IPS-20b (cell line): Measurements from ENCODE around the gene SCUBE2.

ENCODE experiments used
- H3K27ac ChIP-seq: one replicate; pipeline ENCODE4 v1.5.1; 2013; ENCODE audit warnings: low read length
- H3K27me3 ChIP-seq: 2 replicates; pipeline ENCODE4 v1.6.1; 2013; ENCODE audit warnings: mild to moderate bottlenecking, low read length, inconsistent platforms; ENCODE audit not compliant: insufficient read depth
- H3K36me3 ChIP-seq: 2 replicates; pipeline ENCODE4 v1.6.1; 2013; ENCODE audit warnings: low read depth, mild to moderate bottlenecking, inconsistent platforms, low read length, moderate library complexity; ENCODE audit not compliant: insufficient read depth
- H3K4me1 ChIP-seq: 2 replicates; pipeline ENCODE4 v1.6.1; 2013; ENCODE audit warnings: mild to moderate bottlenecking, control low read depth, inconsistent platforms, low read length, moderate library complexity; ENCODE audit not compliant: insufficient read depth
- H3K4me3 ChIP-seq: 2 replicates; pipeline ENCODE4 v1.5.1; 2013; ENCODE audit warnings: mild to moderate bottlenecking, low read length, inconsistent platforms
- H3K9ac ChIP-seq: 2 replicates; pipeline ENCODE4 v1.6.1; 2013; ENCODE audit warnings: low read depth, mild to moderate bottlenecking, inconsistent platforms, low read length, moderate library complexity
- H3K9me3 ChIP-seq: 2 replicates; pipeline ENCODE4 v1.6.1; 2013; ENCODE audit warnings: mild to moderate bottlenecking, low read depth, low read length, inconsistent platforms; ENCODE audit not compliant: insufficient read depth

SCUBE2 gene

DNA sequence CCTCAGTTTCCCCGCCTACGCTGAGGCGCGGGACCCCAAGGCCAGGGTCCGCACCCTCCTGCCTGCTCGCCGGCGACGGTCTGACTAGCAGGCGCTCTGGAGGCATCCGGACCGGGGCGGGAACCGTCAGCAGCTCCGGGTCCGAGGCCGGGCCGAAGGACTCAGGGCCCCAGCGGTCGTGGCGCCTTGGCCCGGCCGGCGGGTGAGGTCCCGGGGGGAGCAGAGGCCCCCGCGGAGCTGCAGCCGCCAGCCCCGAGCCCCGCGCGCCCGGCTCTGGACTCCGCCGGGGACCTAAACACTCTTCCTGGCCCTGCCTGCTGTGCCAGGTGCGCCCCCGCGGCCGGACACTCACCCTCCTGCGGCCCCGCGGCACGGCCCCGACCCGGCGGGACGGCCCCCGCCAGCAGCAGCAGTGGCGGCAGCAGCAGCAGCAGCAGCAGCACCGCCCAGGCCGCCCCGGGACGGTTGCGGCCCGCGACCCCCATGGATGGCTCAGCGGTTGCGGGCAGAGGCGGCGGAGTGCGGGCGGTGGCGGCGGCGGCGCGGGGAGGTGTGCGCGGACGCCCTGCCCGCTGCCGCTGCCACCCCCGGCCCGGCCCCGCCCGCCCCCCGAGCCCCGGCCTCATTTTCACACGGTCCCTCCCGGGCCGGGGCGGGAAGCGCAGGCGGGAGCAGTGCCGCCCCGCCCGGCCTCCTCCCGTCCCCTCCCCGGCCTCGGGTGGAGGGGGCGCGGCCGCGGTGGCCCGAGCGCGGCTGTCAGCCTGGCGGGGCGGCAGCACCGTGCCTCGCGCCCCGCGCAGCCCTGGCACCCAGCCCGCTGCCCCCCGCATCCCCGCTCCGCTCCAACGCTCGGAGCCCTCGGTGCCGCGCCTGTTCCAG is at the start of gene SCUBE2:
SCUBE2 (minus strand) TSS at position 556 of the 879 bp plus-strand sequence; CDS start at position 485, 71 bp downstream.
- Histone ChIP-seq H3K36me3 (no peaks in the 10 kb centered on the region), H3K9me3 (no peaks in the 10 kb centered on the region), H3K27ac (no peak within 1 kb of the TSS), H3K4me1 (peaks cover 4% of the 10 kb centered on the region; the same call in 1 of the 2 replicates), H3K27me3 (peaks cover 51% of the 10 kb centered on the region), H3K4me3 (peak within 1 kb of the TSS; percentile 46; the same call in 1 of the 2 replicates), H3K9ac (no peak within 1 kb of the TSS)

DNA sequence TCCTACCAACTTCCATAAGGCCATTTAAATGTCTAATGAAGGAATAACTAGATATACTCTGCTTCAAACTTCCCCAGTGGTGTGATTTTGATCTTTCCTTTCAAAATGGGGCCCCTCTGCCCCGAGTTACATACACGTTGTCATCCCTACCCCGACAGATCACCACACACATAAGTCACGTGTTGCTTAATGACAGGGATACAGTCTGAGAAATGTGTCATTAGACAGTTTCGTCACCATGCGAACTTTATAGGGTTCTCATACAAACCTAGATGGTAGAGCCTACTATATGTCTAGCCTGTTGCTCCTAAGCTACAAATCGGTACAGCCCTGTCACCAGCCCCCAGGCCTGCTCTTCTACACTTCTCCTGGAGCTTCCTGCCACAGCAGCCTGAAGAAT is 49.8 kb upstream of the SCUBE2 start:
- H3K9me3 ChIP-seq = no peaks in the 10 kb centered on the region
- H3K27ac ChIP-seq = no peak overlapping the region
- H3K4me1 ChIP-seq = peaks cover 11% of the 10 kb centered on the region
- H3K27me3 ChIP-seq = no peaks in the 10 kb centered on the region
- H3K9ac ChIP-seq = no peak overlapping the region
- peaks cover 91% of the 10 kb centered on the region for H3K36me3 ChIP-seq
- no peak overlapping the region for H3K4me3 ChIP-seq

DNA sequence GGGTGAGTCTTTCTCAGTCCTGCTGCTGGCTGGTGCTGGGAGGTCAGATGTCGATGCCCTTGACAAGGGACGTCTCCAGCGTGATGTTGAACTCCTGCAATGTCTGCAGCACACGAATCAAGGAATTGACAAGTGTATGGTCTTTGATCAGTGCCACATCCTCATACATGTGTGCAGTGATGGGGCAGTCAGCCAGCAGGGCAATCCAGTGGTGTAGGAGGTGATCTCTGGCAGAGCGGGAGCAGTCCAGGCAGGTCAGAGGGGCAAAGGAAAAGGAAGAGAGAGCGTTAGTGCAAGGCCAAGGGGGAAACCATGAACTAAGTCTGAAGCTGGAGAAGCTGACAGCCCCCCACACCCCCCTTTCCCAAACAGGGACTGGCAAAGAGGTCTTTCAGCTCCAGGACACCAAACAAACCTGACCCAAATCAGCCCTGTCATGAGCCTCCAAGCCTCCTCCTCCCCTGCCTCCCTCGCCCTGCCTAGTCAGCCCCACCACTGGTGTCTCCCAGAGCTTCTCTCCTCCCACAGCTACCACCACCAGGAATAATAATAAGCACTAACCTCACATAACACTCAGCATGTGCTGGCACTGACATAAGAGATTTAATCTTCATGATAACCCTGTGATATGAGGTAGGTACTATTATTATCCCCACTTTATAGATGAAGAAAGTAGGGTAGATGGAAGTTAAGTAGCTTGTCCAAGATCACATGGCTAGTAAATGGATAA is 48.4 kb upstream of the SCUBE2 start:
- H3K36me3 ChIP-seq = peaks cover 78% of the 10 kb centered on the region
- no peak overlapping the region for H3K9ac ChIP-seq
- no peak overlapping the region for H3K4me3 ChIP-seq
- peaks cover 11% of the 10 kb centered on the region for H3K4me1 ChIP-seq
- no peaks in the 10 kb centered on the region for H3K9me3 ChIP-seq
- no peak overlapping the region for H3K27ac ChIP-seq
- no peaks in the 10 kb centered on the region for H3K27me3 ChIP-seq

DNA sequence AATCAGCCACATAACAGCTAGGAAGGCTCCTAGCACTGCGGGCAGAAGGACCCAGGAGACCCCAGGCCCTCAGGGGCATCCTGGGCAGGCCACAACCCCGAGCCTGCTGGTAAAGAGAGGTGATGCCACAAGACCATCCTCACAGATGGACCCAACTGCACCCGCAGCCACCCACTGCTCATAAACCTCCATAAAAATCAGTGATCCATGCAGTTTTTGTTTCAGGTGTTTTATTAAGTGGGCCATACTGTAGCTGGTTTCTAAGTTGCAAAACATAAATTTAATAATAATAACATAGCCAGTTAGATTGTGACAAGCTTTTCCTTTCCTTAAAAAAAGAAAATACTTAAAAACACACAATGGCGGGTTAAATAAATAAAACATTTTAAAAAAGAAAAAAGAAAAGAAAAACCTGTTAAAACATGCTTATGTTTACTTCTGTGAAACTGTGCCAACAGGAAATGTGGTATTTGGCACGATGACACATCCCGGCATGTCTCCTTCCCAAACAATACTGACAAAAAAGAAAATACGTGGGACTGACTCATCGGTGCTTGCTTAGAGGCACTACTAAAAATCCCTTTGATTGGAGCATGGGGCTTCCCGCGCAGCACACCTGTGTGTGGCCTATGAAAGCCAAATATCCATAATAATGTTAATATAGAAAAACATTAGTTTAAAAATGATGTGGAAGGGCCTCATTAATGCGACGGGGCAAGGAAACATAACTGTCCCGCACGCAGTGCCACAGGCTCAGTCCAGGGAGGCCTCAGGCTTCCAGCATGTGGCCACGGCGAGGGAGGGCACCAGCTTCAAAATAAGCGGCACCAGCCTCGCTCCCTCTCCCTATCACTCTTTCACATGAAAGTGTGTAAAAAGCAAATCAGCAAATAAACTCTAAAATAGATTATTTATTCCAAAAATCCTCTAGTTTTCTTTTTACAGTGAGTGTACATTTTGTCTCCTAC is 47.5 kb upstream of the SCUBE2 start:
- Histone ChIP-seq H3K36me3 (peaks cover 69% of the 10 kb centered on the region), H3K9ac (no peak overlapping the region), H3K4me3 (no peak overlapping the region), H3K4me1 (peaks cover 11% of the 10 kb centered on the region), H3K9me3 (no peaks in the 10 kb centered on the region), H3K27ac (no peak overlapping the region), H3K27me3 (no peaks in the 10 kb centered on the region)

DNA sequence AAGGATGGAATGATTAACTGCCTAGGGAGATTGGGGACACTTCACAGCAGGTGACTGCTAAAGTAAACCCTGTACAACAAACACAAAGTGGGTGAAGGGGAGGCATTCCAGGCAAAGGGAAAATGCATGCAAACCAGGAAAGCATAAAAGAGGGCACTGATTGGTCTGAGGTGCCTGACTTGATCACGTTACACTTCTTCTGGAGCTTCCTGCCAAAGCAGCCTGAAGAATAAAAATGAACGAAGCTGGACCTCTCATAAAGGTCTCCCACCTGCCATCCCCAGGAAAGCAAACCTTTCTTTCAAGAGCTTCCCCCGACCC is 46.7 kb upstream of the SCUBE2 start:
- H3K27me3 ChIP-seq = no peaks in the 10 kb centered on the region
- no peak overlapping the region for H3K4me3 ChIP-seq
- no peak overlapping the region for H3K9ac ChIP-seq
- no peak overlapping the region for H3K27ac ChIP-seq
- H3K36me3 ChIP-seq = peaks cover 61% of the 10 kb centered on the region
- H3K4me1 ChIP-seq = peaks cover 11% of the 10 kb centered on the region
- H3K9me3 ChIP-seq = no peaks in the 10 kb centered on the region

DNA sequence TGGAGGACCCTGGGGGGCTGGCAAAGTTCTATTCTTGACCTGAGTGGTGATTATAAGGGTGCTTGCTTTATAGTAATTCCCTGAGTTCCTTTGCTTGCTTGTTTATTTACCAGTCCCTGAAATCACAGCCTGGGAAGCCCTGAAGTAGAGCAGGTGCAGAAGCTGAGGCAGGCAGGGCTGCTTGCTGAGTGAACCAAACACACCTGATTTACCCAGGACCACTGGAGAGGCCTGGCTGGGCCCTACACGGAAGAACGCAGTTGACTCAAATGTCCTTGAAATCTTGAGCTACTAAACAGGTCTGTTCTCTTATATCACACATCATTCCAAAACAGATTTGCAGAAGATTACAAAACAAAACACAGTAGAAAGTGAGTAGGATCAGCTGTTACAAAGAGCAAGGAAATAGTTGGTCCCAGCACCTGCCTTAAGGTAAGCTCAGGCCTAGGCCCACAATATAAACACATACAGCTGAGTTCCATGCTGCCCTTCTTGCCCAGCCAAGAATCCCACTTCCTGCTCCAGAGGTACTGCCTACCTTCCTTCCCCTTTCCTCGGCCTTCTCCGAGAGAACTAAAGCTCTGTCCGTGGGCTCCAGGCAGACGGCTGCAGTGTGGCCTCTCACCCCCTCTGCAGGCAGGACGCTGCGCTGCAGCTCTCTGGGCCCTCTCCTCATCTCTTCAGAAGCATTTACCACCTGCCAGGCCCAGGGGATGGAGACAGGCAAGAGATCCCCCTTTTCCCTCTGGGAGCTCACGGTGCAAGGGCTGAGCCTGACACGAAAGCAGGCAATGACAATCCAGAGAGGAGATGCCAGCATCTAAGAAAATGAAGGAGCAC is 46.1 kb upstream of the SCUBE2 start:
- H3K36me3 ChIP-seq = peaks cover 55% of the 10 kb centered on the region
- H3K27ac ChIP-seq = no peak overlapping the region
- H3K9me3 ChIP-seq = no peaks in the 10 kb centered on the region
- no peak overlapping the region for H3K9ac ChIP-seq
- peaks cover 11% of the 10 kb centered on the region for H3K4me1 ChIP-seq
- H3K27me3 ChIP-seq = no peaks in the 10 kb centered on the region
- H3K4me3 ChIP-seq = no peak overlapping the region

DNA sequence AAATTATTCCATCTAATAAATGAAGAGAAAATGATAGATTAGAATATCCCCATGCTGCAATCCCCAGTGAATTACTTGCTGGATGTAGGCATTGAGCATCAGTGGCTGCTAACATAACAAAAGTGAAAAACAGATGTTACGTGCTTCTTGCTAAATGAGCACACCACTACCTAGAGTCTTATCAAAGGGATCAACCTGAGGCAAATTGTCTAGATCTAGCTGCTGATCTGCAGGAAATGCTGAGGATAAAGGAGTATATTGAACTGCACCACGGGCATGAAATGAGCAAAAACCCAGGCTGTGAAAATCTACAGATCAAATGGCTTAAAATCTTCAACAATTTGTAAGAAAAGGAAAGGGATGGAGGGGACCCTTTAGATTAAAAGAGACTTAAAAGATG is 45.3 kb upstream of the SCUBE2 start:
- no peak overlapping the region for H3K27ac ChIP-seq
- H3K9ac ChIP-seq = no peak overlapping the region
- peaks cover 47% of the 10 kb centered on the region for H3K36me3 ChIP-seq
- peaks cover 11% of the 10 kb centered on the region for H3K4me1 ChIP-seq
- H3K27me3 ChIP-seq = no peaks in the 10 kb centered on the region
- no peaks in the 10 kb centered on the region for H3K9me3 ChIP-seq
- no peak overlapping the region for H3K4me3 ChIP-seq

DNA sequence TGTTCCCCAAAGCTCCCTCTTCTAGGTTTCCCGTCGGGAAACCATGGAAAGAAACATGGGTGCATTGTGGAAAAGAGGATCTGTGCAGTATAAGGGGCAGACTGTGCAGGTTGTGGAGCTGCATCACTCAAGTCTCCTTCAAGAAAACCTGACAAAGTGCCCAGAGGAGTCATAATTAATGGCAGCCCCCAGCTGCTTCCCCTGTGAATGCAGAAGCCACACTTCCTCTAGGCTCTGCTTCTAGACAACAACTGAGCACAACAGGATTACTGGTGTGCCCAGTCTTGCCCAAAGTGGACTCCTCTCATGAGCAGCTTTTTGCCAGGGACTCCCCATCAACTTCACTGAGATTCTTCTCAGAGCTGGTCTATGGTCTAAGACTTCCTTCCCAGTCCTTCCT is 42.6 kb upstream of the SCUBE2 start:
- Histone ChIP-seq H3K27me3 (no peaks in the 10 kb centered on the region), H3K4me1 (peaks cover 11% of the 10 kb centered on the region), H3K36me3 (peaks cover 22% of the 10 kb centered on the region)

DNA sequence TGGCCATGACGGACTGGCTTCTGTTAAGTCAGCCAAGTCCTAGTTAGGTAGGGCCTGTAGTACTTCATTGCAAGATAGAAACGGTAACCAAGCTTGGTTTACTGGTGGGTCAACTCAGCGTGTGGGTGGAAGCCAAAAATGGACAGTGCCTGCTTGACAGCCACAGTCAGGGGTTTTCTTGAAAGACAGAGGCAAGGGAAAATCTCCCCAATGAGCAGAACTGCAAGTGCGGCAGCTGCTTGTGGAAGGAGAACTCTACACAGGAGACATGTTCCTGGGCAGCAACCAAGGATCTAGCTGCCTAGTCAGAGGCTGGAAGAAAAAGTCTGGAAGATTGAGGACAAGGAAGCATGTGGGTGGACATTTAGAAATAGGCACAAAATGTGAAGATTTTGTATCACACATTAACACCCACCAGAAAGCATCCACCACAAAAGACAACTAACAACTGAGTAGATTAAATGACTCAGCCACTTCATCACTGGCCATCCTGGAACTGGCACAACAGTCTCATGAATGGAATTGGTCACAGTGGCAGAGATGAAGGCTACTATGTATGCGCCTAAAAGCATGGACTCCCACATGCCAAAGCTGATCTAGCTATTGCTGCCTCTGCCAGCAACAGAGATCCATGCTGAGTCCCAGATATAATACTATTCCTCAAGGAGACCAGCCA is 40.9 kb upstream of the SCUBE2 start:
- Histone ChIP-seq H3K36me3 (peaks cover 12% of the 10 kb centered on the region), H3K4me3 (no peak overlapping the region), H3K9ac (no peak overlapping the region), H3K27ac (no peak overlapping the region), H3K9me3 (no peaks in the 10 kb centered on the region), H3K27me3 (no peaks in the 10 kb centered on the region), H3K4me1 (no peaks in the 10 kb centered on the region)

More for the DNA sequence above, 42.6 kb upstream of the SCUBE2 start:
- Histone ChIP-seq H3K4me3 (no peak overlapping the region), H3K27ac (no peak overlapping the region), H3K9me3 (no peaks in the 10 kb centered on the region), H3K9ac (no peak overlapping the region)

- H3K9ac ChIP-seq = no peak overlapping the region
- no peak overlapping the region for H3K4me3 ChIP-seq
- 0 out of 2 replicates have a peak, but pooled peaks cover 4% of the 10 kb centered on the region for H3K4me1 ChIP-seq
- no peak overlapping the region for H3K27ac ChIP-seq
- no peaks in the 10 kb centered on the region for H3K9me3 ChIP-seq
- no peaks in the 10 kb centered on the region; the same call in 1 of the 2 replicates for H3K36me3 ChIP-seq
- no peaks in the 10 kb centered on the region for H3K27me3 ChIP-seq
Measured at GRCh38 chr11:9130297-9130696, 38.9 kb upstream of the SCUBE2 start.
